RWPE2 (cell line): ENCODE results near the gene ESYT3.

ENCODE experiments used
- ATAC-seq: fragments of 200-7000 bp; cut with Tn5 transposase; 3 replicates; pipeline ENCODE4 v1.9.1; 2021; ENCODE audit warnings: low read depth
- DNase-seq: peaks from one replicate; pipeline ENCODE4 v3.0.0-alpha.2; 2020; ENCODE audit warnings: low spot score
- H3K27ac ChIP-seq: fragments of 450-650 bp; 2 replicates; pipeline ENCODE4 v1.5.1; 2017; ENCODE audit warnings: mild to moderate bottlenecking; ENCODE audit not compliant: poor library complexity, severe bottlenecking
- H3K27me3 ChIP-seq: fragments of 250-450 bp; sonication (Bioruptor Pico); 2 replicates; pipeline ENCODE4 v1.5.1; 2021; ENCODE audit warnings: mild to moderate bottlenecking, moderate library complexity; ENCODE audit not compliant: insufficient read depth, poor library complexity, severe bottlenecking
- H3K36me3 ChIP-seq: fragments of 250-450 bp; sonication (Bioruptor Pico); 2 replicates; pipeline ENCODE4 v1.5.1; 2020; ENCODE audit warnings: low read depth, mild to moderate bottlenecking, moderate library complexity
- H3K4me1 ChIP-seq: fragments of 250-450 bp; sonication (Bioruptor Pico); 2 replicates; pipeline ENCODE4 v1.5.1; 2021; ENCODE audit warnings: mild to moderate bottlenecking, moderate library complexity; ENCODE audit not compliant: insufficient read depth, poor library complexity, severe bottlenecking
- H3K4me3 ChIP-seq: fragments of 250-450 bp; sonication (Bioruptor Pico); 2 replicates; pipeline ENCODE4 v1.5.1; 2021; ENCODE audit warnings: mild to moderate bottlenecking, moderate library complexity; ENCODE audit not compliant: severe bottlenecking
- H3K9me3 ChIP-seq: fragments of 250-450 bp; sonication (Bioruptor Pico); 2 replicates; pipeline ENCODE4 v1.5.1; 2021; ENCODE audit warnings: mild to moderate bottlenecking, moderate library complexity; ENCODE audit not compliant: severe bottlenecking
- CTCF ChIP-seq: fragments of 450-650 bp; IDR thresholded peaks from one replicate; pipeline ENCODE4 v1.5.1; 2017; ENCODE audit warnings: mild to moderate bottlenecking, moderate library complexity; ENCODE audit not compliant: poor library complexity, severe bottlenecking

Gene ESYT3

GRCh38 chr3:138457863-138458735, 23.7 kb downstream of the ESYT3 start:
- no peaks in the 10 kb centered on the region for H3K36me3 ChIP-seq
- no peaks in the 10 kb centered on the region for H3K4me1 ChIP-seq
- H3K27me3 ChIP-seq: no peaks in the 10 kb centered on the region
- DNase-seq (no peak), ATAC-seq (no peak)
- H3K4me3 ChIP-seq: no peak overlapping the region
- no peak overlapping the region for H3K27ac ChIP-seq
- TF ChIP-seq CTCF: no peak
- H3K9me3 ChIP-seq: no peaks in the 10 kb centered on the region

DNA sequence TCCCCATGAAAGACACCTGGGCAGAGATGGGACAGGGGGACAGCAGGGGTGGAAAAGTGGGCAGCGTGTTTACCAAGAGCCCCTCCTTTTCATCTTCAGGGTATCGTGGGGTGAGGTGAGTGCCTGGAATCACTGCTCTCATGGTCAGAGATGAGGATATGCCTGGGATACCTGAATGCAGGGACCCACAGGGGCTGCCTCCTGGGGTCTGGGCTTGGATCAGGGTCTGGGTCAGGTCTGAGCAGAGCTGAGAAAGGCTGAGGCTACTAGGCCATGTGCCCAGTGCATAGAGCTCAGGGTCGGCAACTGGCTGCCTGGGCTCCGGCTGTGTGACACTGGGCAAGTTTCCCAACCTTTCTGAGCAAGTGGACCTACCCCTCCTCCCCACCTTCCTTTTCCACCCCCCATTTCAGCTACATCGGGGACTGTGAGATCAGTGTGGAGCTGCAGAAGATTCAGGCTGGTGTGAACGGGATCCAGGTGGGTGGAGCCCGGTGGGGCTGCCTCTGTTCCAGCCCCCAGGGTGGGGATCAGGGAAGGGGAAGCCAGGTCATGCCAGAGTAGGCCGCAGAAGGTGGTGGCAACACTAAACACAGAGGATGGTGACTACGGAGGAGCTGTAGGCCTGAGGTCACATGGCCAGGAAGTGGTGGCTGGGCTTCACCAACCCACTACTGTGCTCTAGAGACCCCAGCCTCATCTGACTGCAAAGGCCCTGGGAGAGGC, 24.5 kb downstream of the ESYT3 start:
- no peak for TF ChIP-seq CTCF
- DNase-seq: no peak
- Histone ChIP-seq H3K36me3 (no peaks in the 10 kb centered on the region), H3K9me3 (no peaks in the 10 kb centered on the region), H3K4me3 (no peak overlapping the region), H3K4me1 (no peaks in the 10 kb centered on the region), H3K27ac (no peak overlapping the region), H3K27me3 (no peaks in the 10 kb centered on the region)
- no peak for ATAC-seq

GRCh38 chr3:138459619-138460535, 25.5 kb downstream of the ESYT3 start:
- no peaks in the 10 kb centered on the region for H3K36me3 ChIP-seq
- no peaks in the 10 kb centered on the region for H3K27me3 ChIP-seq

GRCh38 chr3:138460536-138461205, 26.3 kb downstream of the ESYT3 start:
- Histone ChIP-seq H3K27ac (no peak overlapping the region), H3K9me3 (no peaks in the 10 kb centered on the region), H3K4me3 (no peak overlapping the region), H3K4me1 (no peaks in the 10 kb centered on the region), H3K27me3 (no peaks in the 10 kb centered on the region), H3K36me3 (no peaks in the 10 kb centered on the region)
- DNase-seq: no peak
- no peak for ATAC-seq
- TF ChIP-seq CTCF: no peak

More at GRCh38 chr3:138459619-138460535, 25.5 kb downstream of the ESYT3 start:
- DNase-seq (no peak), ATAC-seq (no peak)
- no peak for TF ChIP-seq CTCF
- Histone ChIP-seq H3K4me1 (no peaks in the 10 kb centered on the region), H3K9me3 (no peaks in the 10 kb centered on the region), H3K27ac (no peak overlapping the region), H3K4me3 (no peak overlapping the region)
